DMS153 (cell line): ENCODE data around the gene SPZ1.
"Not testable (repeated sequence)": the region's sequence is repeated elsewhere in the genome, so short reads cannot be mapped to it uniquely, and the experiment has no call there.

Experiments used
- DNase-seq: peaks from one replicate; lab custom pipeline; 2025; lab: John Stamatoyannopoulos, UW

The SPZ1 gene

GRCh38 chr5:80319702-80320101 is at the start of gene SPZ1:
TSS of gene SPZ1 (plus strand) at chr5:80320002. CDS start at chr5:80320216, 214 bp downstream.
- no peak for DNase-seq

- DNase-seq = not testable (repeated sequence)
Observed at GRCh38 chr5:80270543-80270942, 49.3 kb upstream of the SPZ1 start.

GRCh38 chr5:80275347-80275746 is 44.5 kb upstream of the SPZ1 start:
- DNase-seq = no peak

GRCh38 chr5:80276186-80276585 is 43.6 kb upstream of the SPZ1 start:
- no peak for DNase-seq

- no peak for DNase-seq
Observed at GRCh38 chr5:80277191-80277590, 42.6 kb upstream of the SPZ1 start.

GRCh38 chr5:80282054-80282453 is 37.7 kb upstream of the SPZ1 start:
- DNase-seq = no peak

GRCh38 chr5:80283360-80283759 is 36.4 kb upstream of the SPZ1 start:
- no peak for DNase-seq

GRCh38 chr5:80284720-80285119 is 35.1 kb upstream of the SPZ1 start:
- DNase-seq = no peak

GRCh38 chr5:80288177-80288576 is 31.6 kb upstream of the SPZ1 start:
- DNase-seq = no peak

GRCh38 chr5:80289320-80289719 is 30.5 kb upstream of the SPZ1 start:
- DNase-seq = no peak

GRCh38 chr5:80291761-80292160 is 28.0 kb upstream of the SPZ1 start:
- DNase-seq = no peak

- DNase-seq = no peak
Observed at GRCh38 chr5:80296121-80296520, 23.7 kb upstream of the SPZ1 start.

- no peak for DNase-seq
Observed at GRCh38 chr5:80299601-80300000, 20.2 kb upstream of the SPZ1 start.

GRCh38 chr5:80300125-80300524 is 19.7 kb upstream of the SPZ1 start:
- no peak for DNase-seq

- DNase-seq = not testable (repeated sequence)
Observed at GRCh38 chr5:80300796-80301195, 19.0 kb upstream of the SPZ1 start.

GRCh38 chr5:80301342-80301741 is 18.5 kb upstream of the SPZ1 start:
- not testable (repeated sequence) for DNase-seq

- no peak for DNase-seq
Observed at GRCh38 chr5:80302636-80303035, 17.2 kb upstream of the SPZ1 start.

- DNase-seq = no peak
Observed at GRCh38 chr5:80308526-80308925, 11.3 kb upstream of the SPZ1 start.

GRCh38 chr5:80309871-80310665 is 9.7 kb upstream of the SPZ1 start:
- DNase-seq = no peak

- DNase-seq = no peak
Observed at GRCh38 chr5:80315244-80315643, 4.6 kb upstream of the SPZ1 start.

GRCh38 chr5:80318212-80318611 is 1.6 kb upstream of the SPZ1 start:
- no peak for DNase-seq

GRCh38 chr5:80324912-80325311 is 5.1 kb downstream of the SPZ1 start:
- DNase-seq = no peak

- DNase-seq = no peak
Observed at GRCh38 chr5:80326468-80326867, 6.7 kb downstream of the SPZ1 start.

GRCh38 chr5:80337379-80337778 is 17.6 kb downstream of the SPZ1 start:
- DNase-seq = no peak
